Panc1 (cell line): Measurements from ENCODE around the gene SIVA1. TPM values are rescaled to one million over a fixed set of nuclear protein-coding genes. Genes with fewer than 3 reads are reported as not detected.

ENCODE experiments used
- ATAC-seq: fragments of 200-7000 bp; cut with Tn5 transposase; 2 replicates; pipeline ENCODE4 v1.9.1; 2020; ENCODE audit warnings: mild to moderate bottlenecking, moderate library complexity
- BruUV-seq: library from RNA; stranded (reverse); fragments of 400-500 nt; replicated peaks from 2 replicates; lab custom pipeline; 2021; lab: Mats Ljungman, UMichigan
- CTCF ChIA-PET: fragments of 300-600 bp; sonication (Branson Sonifier 250); formaldehyde crosslinking; loops from one replicate; lab custom pipeline; 2022; ENCODE audit warnings: antibody characterized with exemption; lab: Charles Lee
- POLR2A ChIA-PET: fragments of 300-600 bp; sonication (Branson Sonifier 250); formaldehyde crosslinking; loops from one replicate; lab custom pipeline; 2022; ENCODE audit warnings: antibody characterized with exemption; lab: Charles Lee
- DNase-seq: peaks from one replicate; pipeline ENCODE4 v3.0.0-alpha.2; 2010; ENCODE audit warnings: low read depth, low spot score
- H3K27ac ChIP-seq: 2 replicates; pipeline ENCODE4 v1.5.1; 2011; ENCODE audit warnings: mild to moderate bottlenecking, low read length, inconsistent platforms
- H3K27me3 ChIP-seq: fragments of 200-500 bp; sonication (Bioruptor generic); 2 replicates; pipeline ENCODE4 v1.6.0; 2014; ENCODE audit warnings: low read length, inconsistent platforms; ENCODE audit not compliant: control insufficient read depth, insufficient read depth
- H3K36me3 ChIP-seq: fragments of 200-500 bp; sonication (Bioruptor generic); 2 replicates; pipeline ENCODE4 v1.5.1; 2014; ENCODE audit warnings: inconsistent platforms, mild to moderate bottlenecking, low read length, moderate library complexity; ENCODE audit not compliant: control insufficient read depth, insufficient read depth
- H3K4me1 ChIP-seq: 2 replicates; pipeline ENCODE4 v1.5.1; 2011; ENCODE audit warnings: inconsistent platforms, mild to moderate bottlenecking, low read length, moderate library complexity; ENCODE audit not compliant: control insufficient read depth, insufficient read depth
- H3K4me3 ChIP-seq, 2 experiments: 2 replicates each; pipeline ENCODE4 v1.5.1; 2011 to 2012; ENCODE audit warnings: low read depth in 2 of 2, low read length in 2 of 2, mild to moderate bottlenecking in 2 of 2, inconsistent platforms in 1 of 2, moderate library complexity in 1 of 2
- H3K9me3 ChIP-seq: fragments of 200-500 bp; sonication (Bioruptor generic); 2 replicates; pipeline ENCODE4 v1.5.1; 2014; ENCODE audit warnings: low read depth, mild to moderate bottlenecking, inconsistent platforms, low read length, moderate library complexity; ENCODE audit not compliant: control insufficient read depth, insufficient read depth
- CTCF ChIP-seq: fragments of 450-650 bp; IDR thresholded peaks from 2 replicates; pipeline ENCODE4 v1.5.1; 2017; ENCODE audit warnings: mild to moderate bottlenecking
- POLR2AphosphoS5 ChIP-seq: IDR thresholded peaks from 2 replicates; pipeline ENCODE4 v1.6.1; 2012; ENCODE audit warnings: mild to moderate bottlenecking, low read depth, low read length, moderate library complexity
- REST ChIP-seq, 2 experiments: IDR thresholded peaks; 2 replicates each; pipeline ENCODE4 v1.6.1; 2011 to 2012; ENCODE audit warnings: low read depth in 2 of 2, control low read depth in 1 of 2, low read length in 1 of 2, mild to moderate bottlenecking in 1 of 2, moderate library complexity in 1 of 2; ENCODE audit not compliant: insufficient read depth in 1 of 2
- SIN3A ChIP-seq: IDR thresholded peaks from 2 replicates; pipeline ENCODE4 v1.6.1; 2012; ENCODE audit warnings: low read depth, mild to moderate bottlenecking, low read length, moderate library complexity, borderline replicate concordance; ENCODE audit not compliant: insufficient read depth
- TCF7L2 ChIP-seq: IDR thresholded peaks from 2 replicates; pipeline ENCODE4 v1.6.1; 2011; ENCODE audit warnings: mild to moderate bottlenecking, low read depth, low read length, inconsistent platforms
- in situ Hi-C: cut with HindIII; loops from 2 replicates; pipeline ENCODE4 v1.10.0; 2016; ENCODE audit warnings: low sequenced_read_pairs, low pct_unique_long_range_greater_than_20kb
- intact Hi-C: fragments of 100-400 bp; cut with micrococcal nuclease; formaldehyde crosslinking; loops from one replicate; pipeline ENCODE4 v1.10.0; 2022; ENCODE audit not compliant: unreplicated experiment
- total RNA-seq: library from RNA; stranded (reverse); gene quantifications from one replicate; pipeline ENCODE4 v1.2.1, GENCODE V29; 2021; ENCODE audit not compliant: unreplicated experiment

The SIVA1 gene
- total RNA-seq, 1 experiment from 2014 or later = 100 TPM

GRCh38 chr14:104746071-104746545 is 6.8 kb upstream of the SIVA1 start:
- no peak overlapping the region for H3K27ac ChIP-seq
- intact Hi-C loops (no loop called here), in situ Hi-C loops (no loop called here)
- POLR2A ChIA-PET = no interaction called here
- H3K27me3 ChIP-seq = no peaks in the 10 kb centered on the region
- peaks cover 10% of the 10 kb centered on the region for H3K4me1 ChIP-seq
- ATAC-seq = no peak
- no peak overlapping the region for H3K4me3 ChIP-seq
- no peak for DNase-seq
- no peaks in the 10 kb centered on the region for H3K9me3 ChIP-seq
- TF ChIP-seq CTCF = no peak
- TF ChIP-seq REST (IDR thresholded peaks at IDR 0.05; ENCODE audit: insufficient read depth in 1 of 2, low read depth in 2 of 2, low read length in 1 of 2) = no peak
- TF ChIP-seq TCF7L2 = no peak
- no peak for TF ChIP-seq SIN3A
- no peak for TF ChIP-seq POLR2AphosphoS5
- CTCF ChIA-PET = no interaction called here
- BruUV-seq = no TSS peak
- no peaks in the 10 kb centered on the region for H3K36me3 ChIP-seq

GRCh38 chr14:104746934-104747481 is 5.9 kb upstream of the SIVA1 start:
- ATAC-seq (no peak), DNase-seq (no peak)
- no TSS peak for BruUV-seq
- Histone ChIP-seq H3K27me3 (no peaks in the 10 kb centered on the region), H3K4me1 (peaks cover 10% of the 10 kb centered on the region), H3K4me3 (no peak overlapping the region), H3K9me3 (no peaks in the 10 kb centered on the region), H3K36me3 (no peaks in the 10 kb centered on the region), H3K27ac (no peak overlapping the region)
- no peak for TF ChIP-seq REST (IDR thresholded peaks at IDR 0.05; ENCODE audit: insufficient read depth in 1 of 2, low read depth in 2 of 2, low read length in 1 of 2)
- TF ChIP-seq POLR2AphosphoS5 = no peak
- TF ChIP-seq TCF7L2 = no peak
- no peak for TF ChIP-seq CTCF
- no peak for TF ChIP-seq SIN3A
- ChIA-PET POLR2A (no interaction called here), CTCF (no interaction called here)
- in situ Hi-C loops (no loop called here), intact Hi-C loops (no loop called here)
